H9 (cell line): ENCODE data around the gene NHSL1. TPM values are rescaled to one million over a fixed set of nuclear protein-coding genes. Genes with fewer than 3 reads are reported as not detected.

ENCODE experiments used
- DNase-seq: peaks from one replicate; pipeline ENCODE4 v3.0.0-alpha.2; 2017
- H2AFZ ChIP-seq: one replicate; pipeline ENCODE4 v1.6.1; 2013; ENCODE audit warnings: mild to moderate bottlenecking, low read length, control low read depth, moderate library complexity
- H2AK5ac ChIP-seq: 2 replicates; pipeline ENCODE4 v1.6.1; 2013; ENCODE audit warnings: low read length, control low read depth, mixed read lengths; ENCODE audit not compliant: insufficient read length
- H2BK120ac ChIP-seq: one replicate; pipeline ENCODE4 v1.6.1; 2013; ENCODE audit warnings: low read depth, mild to moderate bottlenecking, low read length, control low read depth, inconsistent platforms; ENCODE audit not compliant: poor library complexity, severe bottlenecking
- H2BK12ac ChIP-seq: 2 replicates; pipeline ENCODE4 v1.6.1; 2013; ENCODE audit warnings: low read length, control low read depth, mixed read lengths, low read depth; ENCODE audit not compliant: insufficient read length
- H2BK15ac ChIP-seq: 2 replicates; pipeline ENCODE4 v1.6.1; 2013; ENCODE audit warnings: low read depth, low read length, control low read depth
- H2BK20ac ChIP-seq: one replicate; pipeline ENCODE4 v1.6.1; 2013; ENCODE audit warnings: low read depth, mild to moderate bottlenecking, low read length, control low read depth, inconsistent platforms; ENCODE audit not compliant: poor library complexity, severe bottlenecking
- H2BK5ac ChIP-seq: 2 replicates; pipeline ENCODE4 v1.6.1; 2013; ENCODE audit warnings: low read length, control low read depth, mixed read lengths; ENCODE audit not compliant: insufficient read length
- H3K14ac ChIP-seq: 2 replicates; pipeline ENCODE4 v1.6.1; 2013; ENCODE audit warnings: low read length, control low read depth; ENCODE audit not compliant: insufficient read depth
- H3K18ac ChIP-seq: 2 replicates; pipeline ENCODE4 v1.6.1; 2013; ENCODE audit warnings: low read depth, mild to moderate bottlenecking, mixed read lengths, low read length, control low read depth; ENCODE audit not compliant: insufficient read length
- H3K23ac ChIP-seq: 2 replicates; pipeline ENCODE4 v1.6.1; 2013; ENCODE audit warnings: low read length, control low read depth, mixed read lengths, low read depth; ENCODE audit not compliant: insufficient read length
- H3K23me2 ChIP-seq: 2 replicates; pipeline ENCODE4 v1.6.1; 2013; ENCODE audit warnings: low read depth, mild to moderate bottlenecking, mixed read lengths, low read length, control low read depth; ENCODE audit not compliant: insufficient read length, poor library complexity, severe bottlenecking
- H3K27ac ChIP-seq: 2 replicates; pipeline ENCODE4 v1.5.1; 2013; ENCODE audit warnings: low read length, control low read depth, mixed read lengths, low read depth; ENCODE audit not compliant: insufficient read length
- H3K27me3 ChIP-seq: 2 replicates; pipeline ENCODE4 v1.6.1; 2013; ENCODE audit warnings: low read length, control low read depth, inconsistent platforms; ENCODE audit not compliant: insufficient read depth
- H3K4ac ChIP-seq: 2 replicates; pipeline ENCODE4 v1.6.1; 2013; ENCODE audit warnings: low read depth, mild to moderate bottlenecking, control low read depth, inconsistent platforms, low read length, moderate library complexity
- H3K4me1 ChIP-seq: 2 replicates; pipeline ENCODE4 v1.6.1; 2013; ENCODE audit warnings: low read length, control low read depth, inconsistent platforms; ENCODE audit not compliant: insufficient read depth
- H3K4me2 ChIP-seq: 2 replicates; pipeline ENCODE4 v1.6.1; 2013; ENCODE audit warnings: low read length, control low read depth, mixed read lengths; ENCODE audit not compliant: insufficient read length, insufficient read depth
- H3K56ac ChIP-seq: 2 replicates; pipeline ENCODE4 v1.6.1; 2013; ENCODE audit warnings: low read depth, mild to moderate bottlenecking, mixed read lengths, low read length, control low read depth; ENCODE audit not compliant: insufficient read length
- H3K79me1 ChIP-seq: 2 replicates; pipeline ENCODE4 v1.6.1; 2013; ENCODE audit warnings: low read depth, mild to moderate bottlenecking, moderate library complexity, low read length, control low read depth, inconsistent platforms; ENCODE audit not compliant: insufficient read depth, poor library complexity, severe bottlenecking
- H3K79me2 ChIP-seq: 2 replicates; pipeline ENCODE4 v1.6.1; 2013; ENCODE audit warnings: low read length, control low read depth, inconsistent platforms; ENCODE audit not compliant: insufficient read depth
- H3K9ac ChIP-seq: 2 replicates; pipeline ENCODE4 v1.6.1; 2013; ENCODE audit warnings: low read length, control low read depth, mixed read lengths; ENCODE audit not compliant: insufficient read length; ENCODE audit errors: extremely low read depth
- H3K9me3 ChIP-seq: one replicate; pipeline ENCODE4 v1.6.1; 2013; ENCODE audit warnings: low read depth, low read length, inconsistent platforms; ENCODE audit not compliant: control insufficient read depth
- H3T11ph ChIP-seq: one replicate; pipeline ENCODE4 v1.6.1; 2013; ENCODE audit warnings: mild to moderate bottlenecking, low read length, control low read depth, inconsistent platforms
- H4K20me1 ChIP-seq: one replicate; pipeline ENCODE4 v1.6.1; 2013; ENCODE audit not compliant: control insufficient read depth, insufficient read length, insufficient read depth
- H4K5ac ChIP-seq: 2 replicates; pipeline ENCODE4 v1.6.1; 2013; ENCODE audit warnings: low read depth, mild to moderate bottlenecking, mixed read lengths, low read length, control low read depth; ENCODE audit not compliant: insufficient read length
- H4K8ac ChIP-seq: replicated peaks from 2 replicates; pipeline ENCODE4 v1.6.1; 2013; ENCODE audit warnings: low read length, control low read depth, mixed read lengths, low read depth; ENCODE audit not compliant: insufficient read length
- H4K91ac ChIP-seq: 2 replicates; pipeline ENCODE4 v1.6.1; 2013; ENCODE audit warnings: low read depth, mild to moderate bottlenecking, moderate library complexity, mixed read lengths, low read length, control low read depth; ENCODE audit not compliant: insufficient read length
- H3K27ac Mint-ChIP-seq, 3 experiments: 2 replicates in 2 of 3; 3 replicates in 1 of 3; pipeline ENCODE4 v1.8.0; 2020 to 2021; ENCODE audit warnings: mixed read lengths in 3 of 3, mild to moderate bottlenecking in 1 of 3, moderate library complexity in 1 of 3
- H3K27me3 Mint-ChIP-seq: 2 replicates; pipeline ENCODE4 v1.8.0; 2021; ENCODE audit warnings: low read depth, mild to moderate bottlenecking, moderate library complexity, mixed read lengths
- H3K36me3 Mint-ChIP-seq, 3 experiments: 2 replicates in 2 of 3; 3 replicates in 1 of 3; pipeline ENCODE4 v1.8.0; 2020 to 2021; ENCODE audit warnings: low read depth in 3 of 3, mixed read lengths in 3 of 3; ENCODE audit not compliant: insufficient read depth in 1 of 3
- H3K4me1 Mint-ChIP-seq, 2 experiments: 2 replicates each; pipeline ENCODE4 v1.8.0; 2020; ENCODE audit warnings: mixed read lengths in 2 of 2
- H3K4me3 Mint-ChIP-seq, 2 experiments: 2 replicates in 1 of 2; 3 replicates in 1 of 2; pipeline ENCODE4 v1.8.0; 2020 to 2021; ENCODE audit warnings: mild to moderate bottlenecking in 2 of 2, mixed read lengths in 2 of 2, moderate library complexity in 1 of 2
- H3K9me3 Mint-ChIP-seq, 2 experiments: 2 replicates in 1 of 2; 3 replicates in 1 of 2; pipeline ENCODE4 v1.8.0; 2020; ENCODE audit warnings: mild to moderate bottlenecking in 2 of 2, mixed read lengths in 2 of 2, moderate library complexity in 1 of 2
- CTCF ChIP-seq: fragments of 200-600 bp; sonication (generic); conservative IDR thresholded peaks from 3 replicates; pipeline ENCODE4 v1.8.0; 2021; ENCODE audit warnings: antibody characterized with exemption, mild to moderate bottlenecking
- WGBS: extraction: QIAGEN DNeasy Blood & Tissue Kit; methylation state at CpG from one replicate; pipeline ENCODE4 v1.1.7; 2013; ENCODE audit warnings: missing lambda C conversion rate, low lambda C conversion rate, mixed read lengths; ENCODE audit not compliant: insufficient read length; ENCODE audit errors: extremely low coverage; 5-methylcytosine and 5-hydroxymethylcytosine counted together
- total RNA-seq: library from RNA; stranded (reverse); gene quantifications from 2 replicates; pipeline ENCODE4 v1.2.1, GENCODE V29; 2021

NHSL1 gene
- total RNA-seq, 1 experiment from 2014 or later = 28.7 TPM

GRCh38 chr6:138497286-138497685 is 2.0 kb downstream of the NHSL1 start:
- Histone ChIP-seq H3K9me3 (no peaks in the 10 kb centered on the region), H2AK5ac (no peak overlapping the region), H4K91ac (no peak overlapping the region), H3K23ac (no peak overlapping the region), H2AFZ (no peak overlapping the region), H3K18ac (no peak overlapping the region), H2BK5ac (no peak overlapping the region), H3T11ph (no peak overlapping the region), H3K79me1 (no peaks in the 10 kb centered on the region), H2BK15ac (no peak overlapping the region), H3K23me2 (no peaks in the 10 kb centered on the region), H2BK20ac (no peak overlapping the region), H3K79me2 (no peaks in the 10 kb centered on the region; the same call in 1 of the 2 replicates), H4K20me1 (no peaks in the 10 kb centered on the region), H2BK120ac (no peak overlapping the region), H2BK12ac (no peak overlapping the region), H4K8ac (no peak overlapping the region), H3K27ac (no peak overlapping the region), H3K9ac (no peak overlapping the region), H3K27me3 (no peaks in the 10 kb centered on the region), H3K14ac (no peak overlapping the region), H3K56ac (no peak overlapping the region), H3K4me2 (no peak overlapping the region), H4K5ac (no peak overlapping the region), H3K4ac (no peak overlapping the region), H3K4me1 (peaks cover 17% of the 10 kb centered on the region)
- peaks cover 76 to 78% of the 10 kb centered on the region in 2 experiments for H3K4me1 Mint-ChIP-seq
- no peak overlapping the region for H3K4me3 Mint-ChIP-seq
- H3K27me3 Mint-ChIP-seq = no peaks in the 10 kb centered on the region
- DNase-seq = no peak
- H3K9me3 Mint-ChIP-seq = no peaks in the 10 kb centered on the region
- TF ChIP-seq CTCF = no peak
- H3K36me3 Mint-ChIP-seq = peaks cover 0 to 7% (median 3%) of the 10 kb centered on the region in 3 experiments; a peak in 3 of 7 replicates
- H3K27ac Mint-ChIP-seq = peak overlapping the region in 1 of 3 experiments; percentile 30; a peak in 2 of 7 replicates
- WGBS = no CpG with 5 or more reads among the region's 2 CpGs
